Activated naive CD8-positive, alpha-beta T cell treated with anti-CD3 and anti-CD28 coated beads, Interleukin-2, amount 50 U/mL, for 24 hours (primary cell): Measurements from ENCODE around the gene ISCA2.
A peak's percentile ranks its signal among the peaks of the same experiment; 100 is the strongest.

Experiments used
- ATAC-seq: fragments of 150-1000 bp; cut with Tn5 transposase; one replicate; pipeline ENCODE4 v1.10.0; 2021
- DNase-seq: peaks from one replicate; pipeline ENCODE4 v3.0.0; 2021
- H3K27ac Mint-ChIP-seq: one replicate; pipeline ENCODE4 v1.8.0; 2021; ENCODE audit warnings: mild to moderate bottlenecking, mixed read lengths
- H3K27me3 Mint-ChIP-seq: one replicate; pipeline ENCODE4 v1.8.0; 2021; ENCODE audit warnings: mixed read lengths
- H3K36me3 Mint-ChIP-seq: one replicate; pipeline ENCODE4 v1.8.0; 2021; ENCODE audit warnings: low read depth, mixed read lengths
- H3K4me1 Mint-ChIP-seq: one replicate; pipeline ENCODE4 v1.8.0; 2021; ENCODE audit warnings: mixed read lengths
- H3K4me3 Mint-ChIP-seq: one replicate; pipeline ENCODE4 v1.8.0; 2021; ENCODE audit warnings: mild to moderate bottlenecking, moderate library complexity, mixed read lengths
- H3K9me3 Mint-ChIP-seq: one replicate; pipeline ENCODE4 v1.8.0; 2021; ENCODE audit warnings: mixed read lengths

The ISCA2 gene

DNA sequence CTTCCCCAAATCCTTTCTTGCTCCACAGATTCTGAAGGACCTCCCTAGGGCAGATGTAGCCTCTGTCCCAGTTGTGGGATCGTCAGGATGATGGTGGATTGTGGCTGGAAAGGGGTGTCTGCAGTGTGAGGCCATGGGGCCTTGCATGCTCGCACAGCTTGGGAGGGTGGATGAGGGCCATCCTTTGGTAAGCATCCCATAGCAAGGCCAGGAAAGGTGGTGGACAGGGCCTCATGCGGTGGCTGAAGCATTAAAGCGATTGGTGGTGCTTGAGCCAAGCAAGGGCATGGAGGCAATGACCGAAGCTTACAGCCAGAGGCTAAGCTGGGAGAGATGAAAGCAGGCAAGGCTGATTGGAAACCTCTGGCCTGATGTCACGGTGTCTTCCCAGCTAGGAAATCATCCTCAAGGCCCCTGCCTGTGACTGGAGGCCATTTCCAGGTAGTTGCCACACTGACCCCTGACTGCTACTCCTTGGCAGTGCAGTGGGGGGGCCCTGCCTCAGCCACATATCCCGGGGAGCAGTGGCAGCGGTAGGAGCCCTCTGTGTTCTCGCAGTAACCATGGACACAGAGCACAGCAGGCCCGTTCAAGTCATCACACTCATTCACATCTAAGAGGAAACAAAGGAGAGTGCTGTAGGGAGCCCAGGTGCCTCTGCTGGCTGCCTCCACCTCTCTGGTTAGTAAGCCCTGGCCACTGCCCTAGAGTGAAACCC is 7.0 kb downstream of the ISCA2 start:
- Mint-ChIP-seq H3K36me3 (peaks cover 3% of the 10 kb centered on the region), H3K27ac (no peak overlapping the region), H3K9me3 (no peaks in the 10 kb centered on the region), H3K4me1 (peaks cover 4% of the 10 kb centered on the region), H3K4me3 (no peak overlapping the region), H3K27me3 (no peaks in the 10 kb centered on the region)
- DNase-seq (no peak), ATAC-seq (no peak)

DNA sequence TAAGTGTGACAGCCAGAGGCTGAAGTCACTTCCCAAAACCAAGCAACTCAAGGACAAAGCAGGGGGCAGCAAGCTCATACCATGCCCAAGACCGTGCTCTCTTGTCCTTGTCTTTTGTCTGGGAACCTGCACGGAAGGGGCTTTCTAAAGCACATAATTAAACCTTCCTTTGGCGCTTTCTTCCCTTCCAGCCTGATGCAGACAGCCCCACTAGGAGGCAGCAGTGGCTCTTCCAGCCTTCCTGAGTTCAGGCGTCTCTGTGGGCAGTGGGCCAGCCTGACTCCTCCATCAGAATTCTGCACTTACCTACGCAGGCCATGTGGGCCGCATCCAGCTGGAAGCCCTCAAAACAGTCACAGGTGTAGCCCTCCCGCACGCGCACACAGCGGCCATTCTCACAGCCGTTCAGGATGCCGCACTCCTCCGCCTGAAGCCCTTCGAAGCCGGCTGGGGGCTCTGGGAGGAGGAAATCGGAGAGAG is 7.6 kb downstream of the ISCA2 start:
- DNase-seq = no peak
- no peaks in the 10 kb centered on the region for H3K9me3 Mint-ChIP-seq
- H3K27me3 Mint-ChIP-seq = no peaks in the 10 kb centered on the region
- H3K36me3 Mint-ChIP-seq = peaks cover 3% of the 10 kb centered on the region
- H3K27ac Mint-ChIP-seq = no peak overlapping the region
- H3K4me1 Mint-ChIP-seq = no peaks in the 10 kb centered on the region
- ATAC-seq = no peak
- H3K4me3 Mint-ChIP-seq = no peak overlapping the region

DNA sequence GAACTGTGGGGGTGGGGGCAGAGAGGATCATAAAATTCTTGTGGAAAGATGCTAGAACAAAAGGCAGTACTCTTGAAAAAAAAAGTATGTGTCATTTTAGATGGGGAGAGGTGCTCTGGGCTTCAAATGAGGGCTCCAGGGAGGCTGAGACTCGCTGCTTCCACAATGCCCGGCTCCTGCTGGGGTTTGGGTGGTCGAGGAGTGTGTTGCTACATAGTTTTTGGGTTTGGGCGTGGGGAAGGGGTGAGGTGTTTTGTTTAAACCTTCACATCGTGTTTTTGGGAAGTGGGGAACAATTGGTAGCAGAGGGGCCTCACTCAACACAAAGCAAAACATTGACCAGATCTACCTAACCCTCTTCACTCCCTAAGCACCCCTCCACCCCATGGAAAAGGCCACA is 8.1 kb downstream of the ISCA2 start:
- H3K27ac Mint-ChIP-seq = no peak overlapping the region
- H3K9me3 Mint-ChIP-seq = no peaks in the 10 kb centered on the region
- H3K36me3 Mint-ChIP-seq = peaks cover 1% of the 10 kb centered on the region
- no peaks in the 10 kb centered on the region for H3K4me1 Mint-ChIP-seq
- no peak overlapping the region for H3K4me3 Mint-ChIP-seq
- ATAC-seq (no peak), DNase-seq (no peak)
- H3K27me3 Mint-ChIP-seq = no peaks in the 10 kb centered on the region

DNA sequence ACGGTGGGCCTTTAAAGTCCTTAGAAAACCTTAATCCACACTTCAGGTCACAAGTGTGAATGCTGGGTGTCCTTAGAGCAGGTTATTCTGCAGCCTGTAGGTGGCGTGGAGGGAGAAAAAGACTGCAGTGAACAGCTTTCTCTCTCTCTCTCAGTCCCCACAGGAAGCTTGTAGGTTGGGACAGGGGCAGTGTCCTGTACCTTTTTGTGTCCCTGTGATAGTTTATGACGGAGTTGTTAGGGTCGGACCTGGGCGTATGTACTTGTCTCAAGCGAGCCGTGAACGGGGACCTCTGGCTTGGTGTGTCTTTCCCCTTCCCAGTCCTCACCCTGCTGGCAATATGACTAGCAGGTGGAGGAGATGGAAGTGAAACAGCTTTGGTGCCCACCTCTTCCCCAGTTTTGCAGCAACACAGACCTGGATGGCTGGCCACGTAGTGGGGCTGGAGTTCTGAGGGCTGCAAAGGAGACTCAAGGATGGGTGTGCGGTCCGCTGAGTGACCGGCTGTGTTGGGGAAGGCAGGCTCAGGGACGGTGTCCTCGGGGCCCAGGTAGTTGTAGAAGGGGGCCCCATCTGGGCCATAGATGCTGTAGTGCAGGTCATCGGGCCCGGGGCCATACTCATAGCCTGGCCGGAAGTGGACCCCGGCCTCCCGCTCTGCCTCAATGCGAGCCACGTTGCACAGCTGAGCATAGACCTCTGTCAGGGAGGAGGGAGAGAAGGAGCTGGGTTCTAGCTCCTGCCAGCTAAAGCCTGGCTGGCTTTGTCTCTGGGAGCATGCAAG is 8.9 kb downstream of the ISCA2 start:
- Mint-ChIP-seq H3K27ac (no peak overlapping the region), H3K36me3 (peaks cover 1% of the 10 kb centered on the region), H3K27me3 (no peaks in the 10 kb centered on the region), H3K4me3 (no peak overlapping the region), H3K4me1 (no peaks in the 10 kb centered on the region), H3K9me3 (no peaks in the 10 kb centered on the region)
- peak; percentile 38 for ATAC-seq
- DNase-seq = no peak

DNA sequence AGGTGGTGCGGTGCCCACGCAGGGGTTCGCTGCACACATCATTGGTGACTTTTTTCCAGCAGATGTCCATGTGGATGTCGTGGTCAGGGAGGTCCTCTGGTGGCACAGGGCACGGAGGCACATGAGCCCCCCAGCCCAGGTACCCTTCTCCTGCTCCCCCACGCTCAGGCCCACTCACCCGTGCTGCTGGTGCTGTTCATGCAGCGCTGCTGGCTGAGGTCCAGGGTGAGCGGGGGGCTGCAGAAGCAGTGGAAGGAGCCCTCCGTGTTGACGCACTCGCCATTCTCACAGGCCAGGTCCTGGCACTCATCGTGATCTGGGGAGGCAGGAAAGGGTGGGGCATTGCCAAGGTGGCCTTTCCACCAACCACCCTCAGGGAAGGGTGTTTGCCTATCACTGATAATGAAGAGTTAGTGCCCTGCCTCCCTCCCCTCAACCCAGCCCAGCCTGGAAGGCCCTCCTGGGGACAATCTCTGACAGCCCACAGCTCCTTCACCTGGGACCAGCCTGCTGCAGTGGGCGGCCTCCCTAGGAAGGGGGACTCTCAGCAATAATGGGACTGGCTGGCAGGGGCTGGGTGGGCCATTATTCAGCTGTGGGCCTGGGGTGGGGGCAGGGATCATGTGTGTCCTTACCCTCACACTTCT is 9.8 kb downstream of the ISCA2 start:
- no peak for ATAC-seq
- peaks cover 1% of the 10 kb centered on the region for H3K36me3 Mint-ChIP-seq
- no peak overlapping the region for H3K4me3 Mint-ChIP-seq
- no peak for DNase-seq
- H3K27ac Mint-ChIP-seq = no peak overlapping the region
- H3K9me3 Mint-ChIP-seq = no peaks in the 10 kb centered on the region
- H3K4me1 Mint-ChIP-seq = no peaks in the 10 kb centered on the region
- H3K27me3 Mint-ChIP-seq = no peaks in the 10 kb centered on the region

DNA sequence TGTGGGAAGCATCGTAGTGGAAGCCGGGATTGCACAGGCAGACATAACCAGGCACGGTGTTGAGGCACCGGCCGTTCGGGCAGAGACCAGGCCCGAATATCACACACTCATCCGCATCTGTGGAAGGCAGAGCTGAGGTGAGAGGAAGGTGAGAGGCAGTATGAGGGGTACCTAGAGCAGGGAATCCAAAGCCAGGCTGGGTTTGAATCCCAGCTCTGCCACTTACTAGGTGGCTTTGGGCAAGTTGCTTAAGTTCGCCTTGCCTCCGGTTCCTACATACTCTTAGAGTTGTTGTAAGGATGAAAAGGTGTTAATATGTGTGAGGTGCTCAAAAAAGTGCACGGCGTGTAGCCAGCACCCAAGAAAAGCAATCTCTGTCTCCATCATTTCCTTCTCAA is 10.4 kb downstream of the ISCA2 start:
- Mint-ChIP-seq H3K27me3 (no peaks in the 10 kb centered on the region), H3K36me3 (peaks cover 1% of the 10 kb centered on the region), H3K4me3 (no peak overlapping the region), H3K27ac (no peak overlapping the region), H3K9me3 (no peaks in the 10 kb centered on the region), H3K4me1 (no peaks in the 10 kb centered on the region)
- ATAC-seq = no peak
- no peak for DNase-seq

DNA sequence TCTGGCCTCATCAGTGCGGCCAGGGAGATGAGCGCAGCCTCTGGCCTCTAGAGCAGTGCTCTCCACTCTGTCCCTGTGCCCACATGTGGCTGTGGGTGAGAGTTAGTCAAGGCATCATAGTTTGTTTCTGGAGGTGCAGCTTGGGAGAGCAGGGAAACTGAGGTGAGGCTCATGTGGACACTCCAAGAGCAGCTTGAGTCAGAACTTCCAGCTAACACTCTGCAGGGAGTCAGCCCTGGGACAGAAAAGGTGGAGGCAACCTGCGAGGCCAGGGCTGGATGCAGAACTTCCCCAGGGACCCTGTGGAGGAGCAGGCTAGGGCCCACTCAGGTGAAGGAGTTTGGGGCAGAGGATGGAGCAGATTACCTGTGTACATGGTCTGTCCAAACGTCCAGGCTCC is 10.8 kb downstream of the ISCA2 start:
- no peak for DNase-seq
- H3K9me3 Mint-ChIP-seq = no peaks in the 10 kb centered on the region
- no peaks in the 10 kb centered on the region for H3K27me3 Mint-ChIP-seq
- no peaks in the 10 kb centered on the region for H3K4me1 Mint-ChIP-seq
- H3K36me3 Mint-ChIP-seq = peaks cover 1% of the 10 kb centered on the region
- H3K27ac Mint-ChIP-seq = no peak overlapping the region
- ATAC-seq = no peak
- H3K4me3 Mint-ChIP-seq = no peak overlapping the region

DNA sequence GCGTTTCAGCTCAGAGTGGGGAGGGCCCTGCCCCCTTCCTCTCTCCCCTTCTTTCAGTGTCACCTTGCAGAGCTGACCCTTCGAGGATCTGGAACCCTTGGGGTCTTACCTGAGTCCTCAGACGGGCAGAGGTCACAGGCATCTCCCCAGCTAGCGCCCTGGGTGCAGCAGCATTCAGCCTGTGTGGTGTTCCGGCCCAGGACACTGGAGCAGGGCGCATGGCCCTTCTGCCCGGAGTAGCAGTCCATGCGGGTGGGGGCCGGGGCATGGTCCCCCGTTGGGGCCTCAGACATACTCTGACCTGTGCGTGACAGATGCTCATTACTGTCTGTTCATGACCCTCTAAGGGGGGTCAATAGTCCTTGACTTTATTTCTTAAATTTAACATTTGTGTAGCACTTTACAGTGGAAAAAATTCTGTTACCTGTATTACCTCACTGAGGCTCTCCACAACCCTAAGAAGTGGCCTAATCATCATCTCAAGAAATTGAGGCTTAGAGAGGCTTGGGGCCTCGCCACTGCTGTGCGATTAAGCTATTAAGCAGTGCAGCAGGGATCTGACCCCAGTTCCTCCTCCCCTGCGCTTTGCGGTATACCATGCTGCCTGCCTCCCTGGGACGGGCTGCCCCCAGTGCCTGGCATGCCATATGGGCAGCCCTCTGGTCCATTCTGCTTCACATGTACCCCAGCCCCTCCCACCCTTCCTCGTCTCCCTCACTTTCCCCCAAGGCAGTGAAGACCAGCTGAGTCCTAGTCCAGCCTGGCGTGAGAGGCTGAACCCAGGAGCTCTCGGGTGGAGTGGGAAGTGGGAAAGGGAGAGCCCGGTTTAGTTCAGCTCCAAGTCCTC is 11.5 kb downstream of the ISCA2 start:
- H3K36me3 Mint-ChIP-seq = peaks cover under 1% of the 10 kb centered on the region
- no peaks in the 10 kb centered on the region for H3K27me3 Mint-ChIP-seq
- H3K4me1 Mint-ChIP-seq = no peaks in the 10 kb centered on the region
- H3K4me3 Mint-ChIP-seq = no peak overlapping the region
- ATAC-seq (no peak), DNase-seq (no peak)
- H3K27ac Mint-ChIP-seq = no peak overlapping the region
- H3K9me3 Mint-ChIP-seq = no peaks in the 10 kb centered on the region

DNA sequence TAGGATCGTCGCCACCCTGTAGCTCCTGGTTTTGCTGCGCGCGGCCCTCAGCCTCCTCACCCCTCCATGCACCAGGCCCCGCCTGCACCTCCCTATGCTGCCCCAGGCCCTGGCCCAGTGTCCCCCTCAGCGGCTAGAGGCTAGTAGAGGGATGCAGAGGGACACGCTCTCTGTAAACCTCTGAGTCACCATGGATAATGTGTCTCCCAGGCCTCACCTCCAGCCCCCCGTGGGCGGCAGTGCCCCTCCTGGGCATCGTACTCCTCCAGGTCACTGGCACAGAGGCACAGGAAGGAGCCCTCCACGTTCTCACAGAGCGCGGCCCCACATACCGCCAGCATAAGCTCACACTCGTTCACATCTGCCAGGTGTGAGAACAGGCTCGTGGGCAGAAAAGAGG is 12.3 kb downstream of the ISCA2 start:
- Mint-ChIP-seq H3K4me1 (no peaks in the 10 kb centered on the region), H3K9me3 (no peaks in the 10 kb centered on the region), H3K4me3 (no peak overlapping the region), H3K27ac (no peak overlapping the region), H3K27me3 (no peaks in the 10 kb centered on the region), H3K36me3 (no peaks in the 10 kb centered on the region)
- no peak for ATAC-seq
- no peak for DNase-seq

DNA sequence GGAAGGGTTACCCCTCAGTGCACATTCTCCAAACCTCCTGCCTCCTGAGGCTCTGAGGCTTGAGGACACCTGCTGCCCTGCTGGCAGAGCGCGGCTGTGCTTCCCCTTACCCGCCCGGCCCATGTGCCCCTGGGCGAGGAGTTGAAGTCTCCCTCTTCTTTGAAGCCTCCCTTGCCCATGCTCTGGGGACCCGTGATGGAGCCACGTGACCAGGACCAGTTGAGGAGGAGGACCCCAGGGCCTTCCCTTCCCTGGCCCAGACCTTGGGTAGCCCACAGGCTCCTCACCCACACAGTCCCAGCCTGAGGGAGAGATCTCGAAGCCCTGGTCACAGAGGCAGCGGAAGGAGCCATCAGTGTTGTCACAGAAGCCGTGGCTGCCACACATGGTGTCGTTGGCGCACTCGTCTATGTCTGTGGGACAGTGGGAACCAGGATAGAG is 12.9 kb downstream of the ISCA2 start:
- no peaks in the 10 kb centered on the region for H3K4me1 Mint-ChIP-seq
- H3K9me3 Mint-ChIP-seq = no peaks in the 10 kb centered on the region
- ATAC-seq (no peak), DNase-seq (no peak)
- no peaks in the 10 kb centered on the region for H3K36me3 Mint-ChIP-seq
- no peak overlapping the region for H3K27ac Mint-ChIP-seq
- H3K27me3 Mint-ChIP-seq = no peaks in the 10 kb centered on the region
- no peak overlapping the region for H3K4me3 Mint-ChIP-seq

DNA sequence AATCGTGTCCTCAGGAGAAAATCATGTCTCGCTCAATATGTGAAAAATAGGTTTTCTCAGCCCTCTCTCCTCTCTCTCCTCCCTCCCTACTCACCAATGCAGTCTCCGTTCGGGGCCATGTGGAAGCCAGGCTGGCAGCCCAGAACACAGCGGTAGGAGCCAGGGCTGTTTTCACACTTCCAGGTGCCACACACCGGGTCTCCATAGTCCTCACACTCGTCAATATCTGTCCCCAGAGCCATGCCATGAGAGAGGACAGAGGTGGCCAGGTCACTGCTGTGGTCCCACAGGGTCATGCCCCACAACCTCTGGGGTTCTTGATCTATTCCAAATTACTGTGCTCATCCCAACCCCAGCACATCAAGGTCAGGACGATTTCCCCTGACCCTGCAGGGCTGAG is 13.5 kb downstream of the ISCA2 start:
- ATAC-seq (no peak), DNase-seq (no peak)
- H3K27ac Mint-ChIP-seq = no peak overlapping the region
- H3K4me1 Mint-ChIP-seq = no peaks in the 10 kb centered on the region
- H3K27me3 Mint-ChIP-seq = peaks cover 1% of the 10 kb centered on the region
- no peaks in the 10 kb centered on the region for H3K9me3 Mint-ChIP-seq
- H3K36me3 Mint-ChIP-seq = no peaks in the 10 kb centered on the region
- H3K4me3 Mint-ChIP-seq = no peak overlapping the region

DNA sequence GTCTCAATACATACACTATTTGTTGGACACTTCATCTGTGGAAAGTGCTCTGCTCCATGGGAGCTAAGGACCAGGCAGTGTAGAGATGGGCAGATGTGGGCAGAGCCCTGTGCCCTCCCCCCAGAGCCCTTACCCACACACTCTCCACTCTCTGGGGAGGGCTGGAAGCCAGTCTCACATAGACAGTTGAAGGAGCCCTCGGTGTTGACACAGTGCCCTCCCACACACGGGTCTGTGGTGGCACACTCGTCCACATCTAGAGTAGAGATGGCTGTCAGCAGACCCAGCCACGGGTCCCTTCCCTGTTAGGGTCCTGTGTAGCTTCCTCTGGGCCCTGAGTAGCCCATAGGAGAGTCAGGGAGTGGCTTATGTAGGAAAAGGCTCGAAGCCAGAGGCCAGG is 14.3 kb downstream of the ISCA2 start:
- Mint-ChIP-seq H3K9me3 (no peaks in the 10 kb centered on the region), H3K4me1 (no peaks in the 10 kb centered on the region), H3K36me3 (no peaks in the 10 kb centered on the region), H3K4me3 (no peak overlapping the region), H3K27me3 (peaks cover 7% of the 10 kb centered on the region), H3K27ac (no peak overlapping the region)
- no peak for DNase-seq
- ATAC-seq = no peak

DNA sequence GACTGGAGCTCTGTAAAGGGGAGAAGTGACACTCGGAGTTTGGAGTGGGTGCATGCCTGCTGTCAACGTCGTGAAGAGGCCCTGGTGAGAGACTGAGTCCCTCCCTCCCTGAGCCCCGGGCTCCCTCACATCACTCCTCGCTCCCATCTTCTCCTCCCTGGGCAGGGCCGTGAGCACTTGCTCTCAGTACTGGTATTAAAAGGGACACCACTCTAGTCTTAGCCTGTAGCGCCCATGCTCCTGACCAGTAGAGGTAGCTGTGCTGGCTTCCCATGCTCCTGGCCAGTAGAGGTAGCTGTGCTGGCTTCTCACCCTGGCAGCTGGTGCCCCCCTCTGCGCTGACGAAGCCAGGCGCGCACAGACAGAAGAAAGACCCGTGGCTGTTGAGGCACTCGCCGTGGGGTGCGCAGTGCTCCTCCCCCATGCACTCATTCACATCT is 14.7 kb downstream of the ISCA2 start:
- H3K4me3 Mint-ChIP-seq = no peak overlapping the region
- H3K36me3 Mint-ChIP-seq = no peaks in the 10 kb centered on the region
- ATAC-seq = no peak
- H3K4me1 Mint-ChIP-seq = no peaks in the 10 kb centered on the region
- H3K27ac Mint-ChIP-seq = no peak overlapping the region
- no peaks in the 10 kb centered on the region for H3K9me3 Mint-ChIP-seq
- no peak for DNase-seq
- peaks cover 8% of the 10 kb centered on the region for H3K27me3 Mint-ChIP-seq

DNA sequence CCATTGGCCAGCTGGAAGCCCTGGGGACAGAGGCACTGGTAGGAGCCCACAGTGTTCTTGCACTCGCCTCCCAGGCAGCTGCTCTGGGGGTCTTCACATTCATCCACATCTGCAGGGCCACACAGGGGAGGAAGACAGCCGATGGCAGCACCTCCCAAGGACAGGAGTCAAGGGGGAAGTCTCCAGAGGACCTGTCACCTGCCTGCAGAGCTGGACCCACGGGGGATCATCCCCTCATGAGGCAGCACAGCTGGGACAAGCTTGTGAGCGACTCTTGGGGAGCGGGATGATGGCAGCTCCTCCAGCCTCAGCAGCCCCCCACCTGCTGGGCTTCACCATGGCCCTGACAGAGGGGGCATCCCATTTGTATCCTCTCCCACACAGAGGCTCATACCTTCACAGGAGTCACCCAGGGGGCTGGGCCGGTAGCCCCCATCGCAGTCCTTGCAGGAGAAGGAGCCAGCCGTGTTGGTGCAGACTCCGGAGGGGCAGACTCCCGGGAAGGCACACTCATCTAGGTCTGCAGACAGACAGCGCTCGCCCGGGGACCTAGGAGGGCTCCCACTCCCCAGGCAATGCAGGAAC is 15.4 kb downstream of the ISCA2 start:
- H3K4me1 Mint-ChIP-seq = no peaks in the 10 kb centered on the region
- no peak overlapping the region for H3K4me3 Mint-ChIP-seq
- H3K36me3 Mint-ChIP-seq = no peaks in the 10 kb centered on the region
- ATAC-seq = no peak
- no peak for DNase-seq
- no peak overlapping the region for H3K27ac Mint-ChIP-seq
- H3K27me3 Mint-ChIP-seq = peaks cover 12% of the 10 kb centered on the region
- no peaks in the 10 kb centered on the region for H3K9me3 Mint-ChIP-seq
